Fibroblast of the conjunctiva (primary cell): ENCODE results near the gene DAPL1.

ENCODE experiments used
- DNase-seq: peaks from one replicate; pipeline ENCODE4 v3.0.0-alpha.2; 2010; ENCODE audit warnings: low read depth

DAPL1 gene

GRCh38 chr2:158795195-158795924 lies at the start of gene DAPL1:
Gene DAPL1 (plus strand): TSS chr2:158795317. CDS start chr2:158795373, 56 bp downstream.
- no peak for DNase-seq

GRCh38 chr2:158745866-158746382 lies 49.2 kb upstream of the DAPL1 start:
- DNase-seq = no peak

GRCh38 chr2:158746488-158746887 lies 48.6 kb upstream of the DAPL1 start:
- no peak for DNase-seq

GRCh38 chr2:158747281-158747680 lies 47.8 kb upstream of the DAPL1 start:
- DNase-seq = no peak

- DNase-seq = no peak
Observed at GRCh38 chr2:158748926-158749590, 46.1 kb upstream of the DAPL1 start.

- no peak for DNase-seq
Observed at GRCh38 chr2:158750458-158751125, 44.5 kb upstream of the DAPL1 start.

GRCh38 chr2:158753641-158754611 lies 41.2 kb upstream of the DAPL1 start:
- peak; percentile 48 for DNase-seq

- DNase-seq = no peak
Observed at GRCh38 chr2:158755310-158756087, 39.6 kb upstream of the DAPL1 start.

- DNase-seq = no peak
Observed at GRCh38 chr2:158756331-158756730, 38.8 kb upstream of the DAPL1 start.

- no peak for DNase-seq
Observed at GRCh38 chr2:158756976-158757375, 38.1 kb upstream of the DAPL1 start.

GRCh38 chr2:158760887-158761286 lies 34.2 kb upstream of the DAPL1 start:
- no peak for DNase-seq

GRCh38 chr2:158761621-158762020 lies 33.5 kb upstream of the DAPL1 start:
- DNase-seq = no peak

- no peak for DNase-seq
Observed at GRCh38 chr2:158762336-158762735, 32.8 kb upstream of the DAPL1 start.

GRCh38 chr2:158766524-158766923 lies 28.6 kb upstream of the DAPL1 start:
- no peak for DNase-seq

GRCh38 chr2:158772306-158773078 lies 22.6 kb upstream of the DAPL1 start:
- DNase-seq = no peak

GRCh38 chr2:158773121-158773520 lies 22.0 kb upstream of the DAPL1 start:
- DNase-seq = no peak

- no peak for DNase-seq
Observed at GRCh38 chr2:158774681-158775080, 20.4 kb upstream of the DAPL1 start.

GRCh38 chr2:158775273-158776027 lies 19.7 kb upstream of the DAPL1 start:
- DNase-seq = no peak

- DNase-seq = no peak
Observed at GRCh38 chr2:158776231-158776630, 18.9 kb upstream of the DAPL1 start.
